ENCODE data around the gene LHX4. TPM values are rescaled to one million over a fixed set of nuclear protein-coding genes. Genes with fewer than 3 reads are reported as not detected.

The LHX4 gene
- total RNA-seq, 1 experiment from 2014 or later = 4.2 TPM

DNA sequence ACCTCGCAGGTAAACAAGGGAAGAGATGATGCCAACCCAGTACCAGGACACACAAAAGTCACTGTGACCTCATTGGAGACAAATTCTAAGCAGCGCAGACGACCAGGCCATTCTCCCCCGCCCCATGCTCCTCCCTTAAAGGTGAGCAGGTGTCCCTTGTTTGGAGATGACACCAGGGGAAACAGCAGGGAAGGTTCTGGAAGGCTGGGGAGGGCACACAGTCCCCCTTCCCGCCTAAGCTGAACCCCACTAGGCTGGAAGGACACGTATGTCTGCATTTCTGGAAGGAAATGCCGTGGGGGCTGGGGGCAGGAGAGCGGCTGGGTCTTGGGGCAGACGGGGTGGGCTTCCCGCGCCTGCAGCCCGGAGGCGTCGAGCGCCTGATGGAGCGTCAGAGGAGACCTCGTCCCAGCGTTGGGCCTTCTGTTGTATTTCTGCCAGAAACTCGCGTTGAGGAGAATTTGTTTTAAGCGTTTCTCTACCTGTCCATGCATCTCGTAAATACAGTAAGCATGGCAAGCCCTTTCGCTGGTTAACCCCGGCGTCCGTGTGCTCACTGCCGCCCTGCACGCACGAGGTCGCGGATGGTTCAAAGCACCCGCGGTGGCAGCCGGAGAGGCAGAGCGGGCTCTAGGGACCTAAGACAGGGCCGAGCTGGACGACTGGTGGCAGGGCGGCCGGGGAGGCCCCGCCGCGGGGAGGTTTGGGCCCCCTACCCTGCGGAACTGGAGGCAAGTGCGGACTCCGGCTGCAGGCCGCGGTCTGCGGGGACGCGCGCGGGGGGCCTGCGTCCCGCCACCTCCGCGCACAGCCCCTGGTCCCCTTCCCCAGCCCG, 1.2 kb upstream of the LHX4 start:
- peak; percentile 35 to 42 for DNase-seq
- Histone ChIP-seq H3K4me1 (no peaks in the 10 kb centered on the region), H3K27ac (no peak overlapping the region; the same call in 1 of the 2 replicates), H3K36me3 (no peaks in the 10 kb centered on the region), H3K27me3 (peaks cover 4% of the 10 kb centered on the region; the same call in 1 of the 2 replicates), H3K4me3 (peak overlapping the region; percentile 83), H3K9me3 (replicated peaks) (no peaks in the 10 kb centered on the region)

DNA sequence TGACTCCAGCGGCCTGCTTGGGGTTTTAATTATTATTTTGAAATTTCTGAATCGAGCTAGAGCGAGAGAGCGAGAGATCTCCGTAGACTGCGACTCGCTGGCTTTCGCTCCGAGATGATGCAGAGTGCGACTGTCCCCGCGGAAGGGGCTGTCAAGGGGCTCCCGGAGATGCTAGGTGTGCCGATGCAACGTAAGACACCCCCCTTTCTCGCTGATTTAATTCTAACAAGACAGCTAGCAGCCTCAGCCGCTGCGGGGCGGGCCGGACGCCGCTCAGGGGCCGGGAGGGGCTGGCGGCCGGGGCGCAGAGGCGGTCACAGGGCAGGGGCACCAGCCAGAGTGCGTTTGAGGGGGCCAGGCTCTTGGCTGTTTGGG, 339 bp downstream of the LHX4 start:
- H3K27me3 ChIP-seq = peaks cover 4% of the 10 kb centered on the region; the same call in 1 of the 2 replicates
- H3K4me3 ChIP-seq = peak overlapping the region; percentile 83
- H3K4me1 ChIP-seq = no peaks in the 10 kb centered on the region
- H3K9me3 ChIP-seq (replicated peaks) = no peaks in the 10 kb centered on the region
- peak overlapping the region; percentile 19 for H3K27ac ChIP-seq
- no peaks in the 10 kb centered on the region for H3K36me3 ChIP-seq
- DNase-seq = no peak

DNA sequence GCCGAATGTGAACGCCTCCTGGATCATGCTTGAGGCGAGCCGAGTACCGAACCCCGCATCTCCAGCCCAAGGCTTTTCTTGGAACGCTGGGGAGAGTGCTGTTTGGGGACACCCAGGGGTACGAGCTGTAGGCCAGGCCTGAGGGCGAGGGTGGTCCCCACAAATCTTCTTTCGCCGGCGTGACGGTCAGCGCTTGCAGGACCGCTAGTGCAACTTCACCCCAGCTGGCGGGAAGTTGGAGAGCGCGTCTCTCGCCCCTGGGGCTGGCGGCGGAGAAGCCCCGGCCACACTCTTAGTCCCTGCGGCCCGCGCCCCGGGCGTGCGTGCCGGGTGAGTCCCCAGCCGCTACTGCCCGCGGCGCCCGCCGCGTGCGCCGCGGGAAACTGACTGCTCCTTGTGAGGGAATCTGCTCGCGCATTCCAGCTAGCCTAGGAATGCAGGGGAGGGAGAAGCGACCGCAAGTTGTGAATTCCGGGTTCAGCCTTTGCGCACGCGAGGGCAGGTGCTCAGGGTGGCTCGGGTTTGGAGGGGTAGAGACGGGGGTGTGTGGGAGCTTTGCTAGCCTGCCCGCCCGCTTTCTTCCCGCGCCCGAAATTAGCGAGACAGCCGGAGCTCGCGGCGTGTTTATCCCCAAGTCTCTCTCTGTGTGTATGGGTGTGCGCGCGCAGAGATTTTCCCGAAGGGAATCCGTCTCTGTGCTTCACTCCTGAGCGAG, 884 bp downstream of the LHX4 start:
- Histone ChIP-seq H3K4me3 (peak overlapping the region; percentile 83), H3K27me3 (peaks cover 4% of the 10 kb centered on the region; the same call in 1 of the 2 replicates), H3K27ac (peak overlapping the region; percentile 19), H3K36me3 (no peaks in the 10 kb centered on the region), H3K9me3 (replicated peaks) (no peaks in the 10 kb centered on the region), H3K4me1 (no peaks in the 10 kb centered on the region)
- DNase-seq = peak; percentile 53 to 55

DNA sequence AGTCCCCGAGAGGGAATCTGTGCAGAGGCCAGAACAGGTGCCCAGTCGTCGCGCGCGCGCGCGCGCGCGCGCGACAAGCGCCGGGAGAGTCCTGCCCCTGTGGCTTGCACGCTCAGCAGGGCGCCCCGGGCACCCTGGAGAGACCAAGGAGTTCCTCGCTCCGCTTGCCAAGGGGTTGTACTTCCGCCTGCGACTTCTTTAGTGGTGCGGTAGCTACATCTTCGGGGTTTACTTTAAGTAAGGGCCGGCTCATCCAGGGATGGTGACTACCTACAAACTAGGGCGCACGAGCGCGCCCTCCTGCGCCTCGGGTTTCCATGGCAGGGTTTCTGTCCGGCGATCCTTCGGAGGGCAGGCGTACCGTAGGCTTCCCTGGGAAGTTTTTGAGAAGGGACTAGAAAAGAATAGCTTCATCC, 1.4 kb downstream of the LHX4 start:
- Histone ChIP-seq H3K4me3 (peak overlapping the region; percentile 83), H3K36me3 (no peaks in the 10 kb centered on the region), H3K27ac (no peak overlapping the region; the same call in 1 of the 2 replicates), H3K4me1 (no peaks in the 10 kb centered on the region), H3K9me3 (replicated peaks) (no peaks in the 10 kb centered on the region), H3K27me3 (peaks cover 4% of the 10 kb centered on the region; the same call in 1 of the 2 replicates)
- DNase-seq = peak; percentile 55 to 69

DNA sequence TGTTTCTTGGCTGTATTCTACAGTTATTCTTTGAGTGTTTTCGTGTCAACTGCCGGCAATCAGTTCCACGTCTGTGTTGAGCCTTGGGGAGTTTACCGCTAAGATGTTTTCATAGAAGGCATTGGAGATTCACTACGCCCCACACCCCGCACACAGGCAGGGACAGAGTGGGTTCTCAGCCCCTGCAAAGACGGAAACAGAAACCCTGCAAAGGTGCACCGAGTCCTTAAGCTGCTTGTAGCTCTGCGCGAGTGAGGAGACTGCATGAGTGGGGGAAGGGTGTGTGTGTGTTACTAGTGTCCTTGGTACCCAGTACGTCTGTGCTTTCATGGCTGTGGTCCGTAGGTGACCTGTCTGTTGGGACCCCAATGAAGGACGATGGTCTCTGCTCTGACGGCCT, 1.9 kb downstream of the LHX4 start:
- H3K36me3 ChIP-seq = no peaks in the 10 kb centered on the region
- peak overlapping the region; percentile 83 for H3K4me3 ChIP-seq
- no peaks in the 10 kb centered on the region for H3K4me1 ChIP-seq
- peaks cover 4% of the 10 kb centered on the region; the same call in 1 of the 2 replicates for H3K27me3 ChIP-seq
- no peak for DNase-seq
- H3K27ac ChIP-seq = no peak overlapping the region
- no peaks in the 10 kb centered on the region for H3K9me3 ChIP-seq (replicated peaks)

DNA sequence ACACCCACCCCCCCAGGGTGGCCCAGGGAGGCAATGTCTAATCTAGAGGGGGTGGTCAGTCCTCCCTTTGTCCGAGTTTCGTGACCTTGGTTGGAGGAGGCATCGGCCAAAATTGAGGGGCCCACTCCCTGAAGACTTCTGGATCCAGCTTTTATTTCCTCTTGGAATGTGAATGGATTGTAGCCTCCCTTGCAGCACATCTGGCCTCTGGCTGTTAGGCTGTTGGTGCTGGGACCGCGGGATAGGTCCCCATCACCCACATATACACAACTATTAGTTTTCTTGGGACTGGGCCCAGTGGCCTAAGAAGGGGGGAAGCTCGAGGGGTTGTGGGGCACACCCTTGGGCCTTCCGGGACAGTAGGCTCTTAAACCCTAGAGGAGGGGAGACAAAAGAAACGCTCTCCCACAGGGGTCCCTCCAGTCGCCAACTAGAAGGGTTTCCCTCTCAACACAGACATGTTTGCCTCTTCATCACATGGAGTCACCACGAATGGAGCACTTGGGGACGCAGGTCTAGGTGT, 2.5 kb downstream of the LHX4 start:
- Histone ChIP-seq H3K27ac (no peak overlapping the region), H3K9me3 (replicated peaks) (no peaks in the 10 kb centered on the region), H3K4me1 (no peaks in the 10 kb centered on the region), H3K27me3 (peaks cover 4% of the 10 kb centered on the region; the same call in 1 of the 2 replicates), H3K4me3 (no peak overlapping the region), H3K36me3 (no peaks in the 10 kb centered on the region)
- DNase-seq = no peak

DNA sequence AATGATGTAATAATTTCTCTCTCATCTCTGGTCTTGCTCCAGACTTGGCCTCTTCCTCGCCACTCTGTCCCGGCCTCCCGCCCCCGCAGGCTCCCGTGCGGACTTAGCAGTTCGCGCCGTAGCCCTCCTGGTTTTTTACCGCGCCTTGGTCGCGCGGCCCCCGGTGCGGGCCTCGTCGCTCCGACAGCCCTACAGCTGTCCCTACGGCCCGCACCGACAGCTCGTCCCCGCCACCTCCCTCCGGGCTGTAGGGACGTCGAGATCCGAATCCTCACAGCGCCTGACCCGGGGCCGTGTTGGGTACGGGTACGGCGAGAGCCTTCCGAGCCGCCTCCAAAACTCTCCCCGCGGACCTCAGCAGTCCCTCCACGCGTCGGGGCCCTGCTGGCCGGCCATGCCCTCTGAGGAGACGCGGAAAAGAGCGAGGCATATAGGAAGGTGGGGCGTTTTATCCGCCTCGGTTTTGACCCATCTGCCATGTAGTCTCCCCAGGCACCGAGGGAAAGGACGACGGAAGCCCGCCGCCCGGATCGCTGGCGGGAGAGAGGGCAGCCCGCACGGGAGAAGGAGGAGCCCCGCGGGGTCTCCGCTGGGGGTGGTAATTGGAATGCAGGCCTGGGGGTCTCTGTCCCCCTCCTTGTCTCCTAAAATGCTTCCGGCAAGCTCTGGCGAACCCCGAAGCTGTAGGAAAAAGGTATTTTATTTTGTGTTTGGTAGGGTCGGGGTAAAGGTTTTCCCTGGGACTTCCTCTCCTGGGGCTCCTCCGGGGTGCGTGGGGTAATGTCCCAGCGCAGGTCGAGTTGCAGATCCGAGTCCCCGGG, 3.3 kb downstream of the LHX4 start:
- no peaks in the 10 kb centered on the region for H3K4me1 ChIP-seq
- no peaks in the 10 kb centered on the region for H3K9me3 ChIP-seq (replicated peaks)
- H3K27me3 ChIP-seq = peaks cover 4% of the 10 kb centered on the region; the same call in 1 of the 2 replicates
- DNase-seq = no peak
- H3K36me3 ChIP-seq = no peaks in the 10 kb centered on the region
- no peak overlapping the region for H3K4me3 ChIP-seq
- no peak overlapping the region for H3K27ac ChIP-seq

DNA sequence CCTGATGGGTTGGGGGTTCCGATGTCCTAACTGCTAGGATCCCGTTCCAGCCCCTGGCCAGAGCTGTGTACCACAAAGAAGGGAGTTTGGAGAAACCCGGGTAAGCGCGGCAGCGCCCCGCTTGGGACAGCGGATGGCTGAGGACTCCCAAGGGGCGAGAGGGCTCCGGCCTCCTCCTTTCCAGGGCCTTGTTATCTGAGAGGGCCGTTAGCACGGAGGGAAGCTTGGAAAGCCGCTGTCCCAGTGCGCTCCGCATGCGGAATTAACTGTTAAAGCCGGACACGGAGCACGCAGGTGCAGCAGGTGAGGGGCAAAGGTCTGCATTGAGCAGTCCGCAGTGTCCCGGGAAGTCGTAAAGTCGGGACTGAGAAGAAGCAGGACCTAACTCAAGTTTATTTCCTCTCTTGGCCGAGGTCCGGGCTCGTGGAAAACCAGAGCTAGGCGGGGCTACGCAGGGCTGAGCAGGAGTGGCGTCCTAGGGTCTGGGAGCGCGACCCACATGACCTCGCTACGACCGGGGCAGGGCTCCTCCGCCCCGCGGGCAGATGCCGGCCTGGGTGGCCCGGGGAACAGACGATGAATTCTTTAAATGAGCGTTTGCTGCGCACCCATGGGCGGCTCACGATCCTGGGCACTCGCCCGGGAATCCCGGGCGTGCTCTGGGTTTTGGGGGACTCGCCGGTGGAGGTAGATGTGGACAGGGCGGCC, 4.5 kb downstream of the LHX4 start:
- Histone ChIP-seq H3K36me3 (no peaks in the 10 kb centered on the region), H3K27ac (no peak overlapping the region), H3K27me3 (no peaks in the 10 kb centered on the region), H3K9me3 (replicated peaks) (no peaks in the 10 kb centered on the region), H3K4me3 (no peak overlapping the region), H3K4me1 (no peaks in the 10 kb centered on the region)
- no peak for DNase-seq

DNA sequence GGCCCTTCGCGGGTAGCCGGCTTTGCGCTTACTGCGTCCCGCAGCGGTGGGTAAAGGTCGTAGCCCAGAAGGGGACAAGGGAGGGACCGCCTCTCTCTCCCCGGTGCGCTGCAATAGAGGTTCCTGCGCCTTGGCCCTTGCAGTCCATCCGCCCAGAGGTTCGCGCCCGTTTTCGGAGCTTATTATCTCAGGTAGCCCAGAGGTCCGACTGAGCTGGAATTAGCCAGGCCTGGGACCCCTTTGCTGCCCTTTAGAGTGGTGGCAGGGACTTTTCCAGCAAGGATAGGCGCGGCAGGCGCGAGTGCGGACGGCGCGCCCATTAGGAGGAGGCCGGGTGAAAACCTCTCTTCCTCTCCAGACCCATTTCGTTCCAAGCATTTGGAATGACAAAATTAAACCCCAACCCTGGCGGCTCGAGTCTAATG, 5.0 kb downstream of the LHX4 start:
- H3K27ac ChIP-seq = no peak overlapping the region
- DNase-seq = no peak
- no peaks in the 10 kb centered on the region for H3K9me3 ChIP-seq (replicated peaks)
- no peaks in the 10 kb centered on the region for H3K27me3 ChIP-seq
- H3K4me3 ChIP-seq = no peak overlapping the region
- no peaks in the 10 kb centered on the region for H3K36me3 ChIP-seq
- H3K4me1 ChIP-seq = no peaks in the 10 kb centered on the region

DNA sequence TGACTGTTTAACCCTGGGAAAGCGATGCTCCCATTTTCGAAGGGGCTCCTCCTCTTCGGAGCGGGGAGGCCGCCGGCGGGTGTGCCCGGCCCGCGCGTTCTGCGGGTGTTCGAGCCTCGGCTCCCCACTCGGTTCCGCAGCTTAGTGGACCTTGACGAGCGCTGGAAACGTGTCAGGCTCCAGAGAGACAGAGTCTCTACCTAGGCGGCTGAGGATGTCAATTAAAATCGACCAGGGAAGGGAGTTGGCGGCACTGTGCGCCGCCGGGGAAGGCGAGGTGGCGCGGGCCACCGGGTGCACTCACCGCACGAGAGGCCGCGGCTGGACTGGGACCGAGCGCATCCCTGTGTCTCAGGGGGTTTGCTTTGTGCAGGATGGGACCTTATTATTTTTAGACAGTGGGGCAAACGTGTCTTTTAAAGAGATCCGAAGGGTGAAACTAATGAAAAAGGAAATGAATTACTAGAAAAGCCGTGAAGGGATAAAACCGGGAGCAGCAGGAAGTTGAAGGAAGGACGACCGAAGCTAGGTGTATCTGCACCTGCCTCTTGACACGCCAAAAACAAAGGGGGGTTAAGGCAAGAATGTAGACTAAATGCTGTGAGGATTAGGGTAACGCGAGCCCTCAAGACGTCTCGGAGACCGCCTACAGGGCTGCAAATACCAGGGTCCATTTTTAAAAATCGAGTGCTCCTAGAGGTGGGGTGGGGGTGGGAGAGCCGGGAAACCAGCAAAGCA, 5.6 kb downstream of the LHX4 start:
- no peak for DNase-seq
- no peaks in the 10 kb centered on the region for H3K9me3 ChIP-seq (replicated peaks)
- H3K4me3 ChIP-seq = no peak overlapping the region
- H3K36me3 ChIP-seq = no peaks in the 10 kb centered on the region
- H3K27ac ChIP-seq = no peak overlapping the region
- no peaks in the 10 kb centered on the region for H3K4me1 ChIP-seq
- H3K27me3 ChIP-seq = no peaks in the 10 kb centered on the region

DNA sequence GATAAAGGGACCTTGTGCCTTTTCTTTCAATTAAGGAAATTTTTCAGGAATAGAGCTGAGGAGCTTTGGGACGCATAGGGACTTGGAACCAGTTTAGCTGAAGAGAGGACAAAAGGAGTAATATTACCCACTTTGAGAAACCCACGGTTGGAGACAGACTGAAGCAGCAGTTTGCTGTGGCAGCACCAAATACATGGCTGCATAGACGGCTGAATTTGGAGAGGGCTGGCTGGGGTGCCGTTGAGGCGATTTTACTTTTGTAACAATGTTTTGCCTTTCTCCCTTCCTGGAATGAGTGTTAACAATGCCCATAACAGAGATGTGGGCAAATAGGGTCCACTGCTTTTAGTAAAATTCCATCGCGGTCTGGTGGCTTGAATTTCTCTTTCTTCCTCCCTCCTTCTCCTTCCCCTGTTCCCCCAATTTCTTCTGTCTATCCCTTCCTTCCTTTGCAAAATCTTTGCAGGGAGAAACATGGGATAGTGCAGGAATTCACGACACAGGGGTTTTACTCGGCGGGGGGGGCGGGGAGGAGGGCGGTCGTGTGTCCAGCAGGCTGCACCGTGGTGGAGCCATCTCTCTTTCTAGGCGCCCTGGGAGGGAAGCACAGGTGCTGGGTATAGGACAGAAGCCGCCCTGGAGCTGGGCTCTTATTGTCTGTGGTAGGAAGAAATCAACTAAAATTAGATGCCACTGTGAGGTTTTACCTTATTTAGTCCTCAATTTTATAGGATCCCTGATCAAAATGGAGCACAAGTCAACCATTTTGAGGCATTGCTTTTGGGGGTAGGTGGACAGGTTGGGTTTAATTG, 6.8 kb downstream of the LHX4 start:
- Histone ChIP-seq H3K36me3 (no peaks in the 10 kb centered on the region), H3K27me3 (no peaks in the 10 kb centered on the region), H3K4me3 (no peak overlapping the region), H3K4me1 (no peaks in the 10 kb centered on the region), H3K9me3 (replicated peaks) (no peaks in the 10 kb centered on the region), H3K27ac (no peak overlapping the region)
- no peak for DNase-seq

DNA sequence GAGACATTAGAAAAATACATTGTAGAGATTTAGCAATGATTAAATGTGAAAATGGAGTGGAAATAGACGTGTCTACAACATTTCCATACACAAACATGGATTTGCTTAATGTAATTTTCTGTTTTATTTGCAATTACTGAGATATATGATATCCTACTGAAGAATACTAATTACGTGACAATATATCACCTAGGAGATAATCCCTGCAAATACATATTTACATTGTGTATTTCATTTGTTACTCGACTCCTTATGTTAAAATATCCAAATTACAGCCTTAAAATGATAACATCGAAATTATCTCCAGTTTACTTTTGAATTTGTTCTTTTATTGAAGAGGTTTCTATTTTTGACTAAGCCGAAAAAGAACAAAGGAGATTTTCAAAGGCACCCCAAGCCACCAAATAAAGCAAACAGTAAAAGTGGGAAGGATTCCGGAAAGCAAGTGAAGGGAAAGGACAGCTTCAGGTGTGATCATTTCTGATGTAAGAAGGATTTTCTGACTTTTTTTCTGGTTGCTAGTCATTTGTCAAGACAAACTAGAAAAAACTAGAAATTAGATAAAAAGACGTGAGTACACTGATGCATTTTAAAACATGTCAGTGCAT, 7.9 kb downstream of the LHX4 start:
- H3K27me3 ChIP-seq = no peaks in the 10 kb centered on the region
- no peak for DNase-seq
- no peaks in the 10 kb centered on the region for H3K9me3 ChIP-seq (replicated peaks)
- no peaks in the 10 kb centered on the region for H3K4me1 ChIP-seq
- no peak overlapping the region for H3K27ac ChIP-seq
- no peak overlapping the region for H3K4me3 ChIP-seq
- H3K36me3 ChIP-seq = no peaks in the 10 kb centered on the region
